GM19193 (cell line): ENCODE measurements around the gene NFE2L3.

ENCODE experiments used
- POLR2A ChIP-seq: IDR thresholded peaks from 4 replicates; pipeline ENCODE4 v1.6.1; 2011; ENCODE audit not compliant: insufficient read depth, insufficient read length; ENCODE audit errors: extremely low read depth

NFE2L3 gene

GRCh38 chr7:26203016-26203415, 51.0 kb downstream of the NFE2L3 start:
- no peak for TF ChIP-seq POLR2A

GRCh38 chr7:26208040-26208439, 56.0 kb downstream of the NFE2L3 start:
- TF ChIP-seq POLR2A, result no peak

GRCh38 chr7:26212921-26213718, 61.1 kb downstream of the NFE2L3 start:
- TF ChIP-seq POLR2A, result no peak

GRCh38 chr7:26213807-26214515, 62.0 kb downstream of the NFE2L3 start:
- no peak for TF ChIP-seq POLR2A

- no peak for TF ChIP-seq POLR2A
These were observed 64.1 kb downstream of the NFE2L3 start for GRCh38 chr7:26216049-26216448.

GRCh38 chr7:26224359-26224758, 72.4 kb downstream of the NFE2L3 start:
- TF ChIP-seq POLR2A, result no peak

- no peak for TF ChIP-seq POLR2A
These were observed 76.0 kb downstream of the NFE2L3 start for GRCh38 chr7:26227987-26228386.

GRCh38 chr7:26233902-26234511, 82.0 kb downstream of the NFE2L3 start:
- no peak for TF ChIP-seq POLR2A
